Hematopoietic multipotent progenitor cell treated with erythropoietin and hydrocortisone succinate and interleukin-3 and kit ligand, for 6 days (in vitro differentiated cells): ENCODE data around the gene UBE2G2.

ENCODE experiments used
- DNase-seq: peaks from one replicate; pipeline ENCODE4 v3.0.0-alpha.2; 2015

The UBE2G2 gene

GRCh38 chr21:44783020-44783696, 18.5 kb downstream of the UBE2G2 start:
- no peak for DNase-seq

GRCh38 chr21:44780767-44781459, 20.7 kb downstream of the UBE2G2 start:
- no peak for DNase-seq

GRCh38 chr21:44780137-44780502, 21.5 kb downstream of the UBE2G2 start:
- DNase-seq = no peak

GRCh38 chr21:44779417-44780136, 22.0 kb downstream of the UBE2G2 start:
- DNase-seq = no peak

GRCh38 chr21:44778983-44779382, 22.6 kb downstream of the UBE2G2 start:
- no peak for DNase-seq

GRCh38 chr21:44778499-44778911, 23.1 kb downstream of the UBE2G2 start:
- DNase-seq = no peak

GRCh38 chr21:44778094-44778493, 23.5 kb downstream of the UBE2G2 start:
- DNase-seq = no peak

- DNase-seq = no peak
These were observed 26.6 kb downstream of the UBE2G2 start for GRCh38 chr21:44774972-44775371.

- no peak for DNase-seq
These were observed 28.2 kb downstream of the UBE2G2 start for GRCh38 chr21:44773291-44773932.

- no peak for DNase-seq
These were observed 29.6 kb downstream of the UBE2G2 start for GRCh38 chr21:44771896-44772525.

- no peak for DNase-seq
These were observed 33.5 kb downstream of the UBE2G2 start for GRCh38 chr21:44767834-44768831.

- no peak for DNase-seq
These were observed 34.7 kb downstream of the UBE2G2 start for GRCh38 chr21:44766818-44767354.

GRCh38 chr21:44766014-44766817, 35.4 kb downstream of the UBE2G2 start:
- no peak for DNase-seq

GRCh38 chr21:44765231-44766013, 36.2 kb downstream of the UBE2G2 start:
- peak; percentile 78 for DNase-seq

GRCh38 chr21:44764319-44765230, 37.0 kb downstream of the UBE2G2 start:
- DNase-seq = peak; percentile 37

GRCh38 chr21:44763451-44764318, 37.9 kb downstream of the UBE2G2 start:
- no peak for DNase-seq

- DNase-seq = no peak
These were observed 38.6 kb downstream of the UBE2G2 start for GRCh38 chr21:44763050-44763378.
